Measurements from ENCODE around the gene CYB5RL.
"Not testable (repeated sequence)": the region's sequence is repeated elsewhere in the genome, so short reads cannot be mapped to it uniquely, and the experiment has no call there.

Gene CYB5RL

DNA sequence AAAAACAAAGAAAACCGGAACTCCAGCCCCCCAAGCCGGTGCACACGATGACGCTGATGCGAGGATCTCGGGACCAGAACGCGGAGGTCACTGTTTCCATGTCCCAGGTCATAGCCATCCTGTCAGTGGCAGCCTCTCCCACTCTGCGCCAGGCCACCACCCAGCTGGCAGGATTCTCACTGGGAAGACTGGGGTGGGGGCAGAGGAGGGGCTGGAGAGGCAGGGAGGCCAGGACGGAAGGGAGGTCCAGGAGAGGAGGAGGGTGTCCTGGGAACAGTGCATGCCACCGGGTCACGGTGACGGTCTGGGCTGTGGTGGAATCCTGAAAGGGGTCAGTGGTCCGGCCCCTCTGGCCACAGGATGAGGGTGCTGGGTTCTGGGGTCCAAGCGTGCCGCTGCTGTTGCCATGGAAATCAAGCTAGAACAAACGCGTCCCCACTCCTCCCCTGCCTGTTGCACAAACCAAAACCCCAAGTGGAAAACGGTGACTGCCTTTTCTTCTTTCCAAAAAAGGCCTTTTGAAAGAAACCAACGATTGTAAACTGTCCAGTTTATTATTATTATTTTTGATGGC lies 26.2 kb upstream of the CYB5RL start:
- no peak for DNase-seq

GRCh38 chr1:54225378-54225777 lies 25.5 kb upstream of the CYB5RL start:
- DNase-seq: no peak

DNA sequence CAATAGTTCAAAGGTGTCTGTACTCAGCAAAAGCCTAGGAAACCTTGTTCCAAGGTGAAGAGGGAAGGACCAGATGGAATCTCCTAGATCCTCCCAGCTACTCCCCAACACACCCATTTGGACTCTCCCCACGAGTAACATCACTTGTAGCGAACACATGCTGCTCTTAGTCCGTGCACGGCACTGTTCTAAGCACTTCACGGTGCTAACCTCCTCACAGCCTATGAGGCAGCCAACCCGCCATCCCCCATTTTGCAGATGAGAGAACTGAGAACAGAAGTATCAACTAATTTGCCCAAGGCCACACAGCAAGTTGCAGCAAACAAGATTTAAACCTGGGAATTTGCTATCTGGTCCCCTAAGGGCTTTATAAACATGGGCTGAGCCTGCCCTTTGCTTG lies 24.4 kb upstream of the CYB5RL start:
- DNase-seq: no peak

- no peak for DNase-seq
Measured at GRCh38 chr1:54223441-54224202, 23.8 kb upstream of the CYB5RL start.

DNA sequence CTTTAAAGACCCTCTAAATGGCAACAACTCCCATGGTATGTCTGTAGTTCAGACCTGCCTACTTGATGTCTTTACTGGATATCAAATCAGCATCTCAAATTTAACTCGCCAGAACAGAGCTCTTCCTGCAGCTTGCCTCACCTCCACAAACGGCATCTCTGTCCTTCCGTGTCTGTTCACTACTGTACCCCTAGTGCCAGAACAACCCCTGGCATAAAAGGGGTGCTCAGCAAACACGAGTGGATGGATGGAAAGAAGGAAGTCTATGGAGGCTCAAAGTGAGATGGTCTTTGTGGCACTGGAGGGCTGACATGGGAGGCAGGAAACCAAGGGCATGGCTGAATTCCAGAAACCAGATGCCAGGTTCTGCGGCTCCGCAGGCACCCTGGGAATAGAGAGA lies 22.9 kb upstream of the CYB5RL start:
- DNase-seq: no peak

- no peak for DNase-seq
Measured at GRCh38 chr1:54221867-54222484, 22.1 kb upstream of the CYB5RL start.

GRCh38 chr1:54221113-54221834 lies 21.4 kb upstream of the CYB5RL start:
- no peak for DNase-seq

DNA sequence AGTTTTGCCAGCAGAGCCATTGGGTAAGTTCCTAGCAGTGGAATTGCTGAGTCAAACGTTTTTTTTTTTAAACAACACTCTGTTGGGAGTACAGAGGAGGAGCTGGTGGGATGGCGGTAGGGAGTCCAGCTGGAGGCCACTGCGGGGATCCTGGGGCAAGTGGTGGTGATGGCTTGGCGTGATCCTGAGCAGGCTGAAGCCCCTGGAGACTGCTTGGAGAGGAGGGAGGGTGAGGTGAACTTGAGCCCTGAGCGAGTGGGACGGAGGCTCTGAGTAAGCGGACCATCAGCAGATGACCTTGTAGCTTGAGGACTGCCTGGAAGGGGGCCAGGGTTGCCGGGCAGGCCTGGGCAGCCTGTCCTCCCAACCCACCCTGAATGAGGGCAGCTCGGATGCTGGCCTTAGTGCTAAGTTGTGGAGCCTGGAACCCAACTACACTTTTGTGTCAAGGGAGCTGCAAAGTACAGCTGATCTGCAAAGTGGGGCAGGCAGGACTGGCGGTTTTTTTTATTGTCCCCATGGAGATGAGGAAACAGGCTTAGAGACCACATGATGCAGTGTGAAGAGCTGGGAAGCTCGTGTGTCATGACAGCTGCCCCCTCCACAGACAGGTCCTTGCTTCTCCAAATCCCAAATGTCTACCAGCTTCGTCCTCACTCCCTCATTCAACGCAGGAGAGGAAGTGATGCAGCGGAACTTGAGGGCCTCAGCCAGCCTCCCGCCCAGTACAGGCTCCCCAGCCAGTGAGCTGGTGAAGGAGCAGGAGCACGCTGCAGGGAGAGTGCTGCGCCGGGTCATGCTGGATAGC lies 20.4 kb upstream of the CYB5RL start:
- DNase-seq: no peak

- DNase-seq: no peak
Measured at GRCh38 chr1:54219688-54220003, 19.8 kb upstream of the CYB5RL start.

DNA sequence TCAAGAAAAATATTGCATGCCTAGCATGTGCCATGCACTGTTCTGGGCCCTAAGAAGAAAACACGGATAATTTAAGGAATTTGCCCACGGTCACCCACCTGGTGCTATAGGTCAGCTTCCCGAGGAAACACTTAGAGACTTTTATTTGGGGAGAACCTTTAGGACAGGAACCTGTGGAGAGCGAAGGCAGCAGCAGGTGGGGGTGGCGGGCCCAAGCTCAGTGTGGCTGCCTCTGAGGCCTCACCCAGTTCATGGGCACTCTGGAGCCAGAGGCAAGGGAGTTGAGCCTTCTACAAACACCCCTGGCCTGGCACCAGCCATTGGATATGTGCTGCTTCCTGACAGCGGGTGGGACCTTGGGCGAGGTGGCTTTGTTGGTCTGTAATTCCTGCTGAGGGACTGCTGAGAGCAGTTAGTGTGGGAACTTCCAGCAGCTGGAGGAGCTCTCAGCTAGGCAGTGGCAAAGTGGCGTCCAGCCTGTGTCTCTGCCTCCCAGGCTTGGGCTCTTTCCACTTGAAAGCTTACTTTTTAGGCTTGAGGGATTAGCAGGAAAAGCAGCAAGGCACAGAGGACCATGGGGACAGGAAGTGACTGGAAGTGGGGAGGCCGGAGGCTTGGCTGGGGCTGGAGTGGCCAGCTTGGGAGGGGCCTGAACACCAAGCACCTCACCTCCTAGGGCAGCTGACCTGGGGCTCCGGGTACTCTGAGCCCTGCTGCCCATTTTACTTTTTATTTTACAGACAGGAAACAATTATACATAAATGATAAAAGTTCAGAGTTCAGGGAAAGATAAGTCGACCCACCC lies 19.3 kb upstream of the CYB5RL start:
- no peak for DNase-seq

GRCh38 chr1:54215523-54215922 lies 15.7 kb upstream of the CYB5RL start:
- no peak for DNase-seq

DNA sequence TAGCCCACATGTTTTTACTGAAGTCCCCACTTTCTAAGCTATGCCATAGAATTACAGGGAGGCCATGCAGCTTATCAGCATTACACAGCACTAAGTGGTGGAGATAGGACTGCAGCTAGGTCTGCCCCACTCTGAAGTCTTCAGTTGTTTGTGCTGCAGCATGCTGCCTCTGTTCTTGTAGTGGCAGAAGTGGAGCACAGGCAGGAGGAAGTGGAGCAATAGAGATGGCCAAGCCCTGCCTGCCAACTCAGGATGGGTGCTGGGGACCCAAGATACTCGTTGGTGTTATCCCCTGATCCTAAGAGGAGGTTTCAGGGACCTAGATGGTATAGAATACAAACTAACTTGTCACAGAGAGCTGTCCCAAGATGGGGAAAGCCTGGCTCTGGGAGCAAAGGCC lies 13.0 kb upstream of the CYB5RL start:
- DNase-seq: no peak

GRCh38 chr1:54207896-54208295 lies 8.1 kb upstream of the CYB5RL start:
- not testable (repeated sequence) for DNase-seq

GRCh38 chr1:54207287-54207686 lies 7.5 kb upstream of the CYB5RL start:
- no peak for DNase-seq

GRCh38 chr1:54204199-54204598 lies 4.4 kb upstream of the CYB5RL start:
- DNase-seq: no peak

DNA sequence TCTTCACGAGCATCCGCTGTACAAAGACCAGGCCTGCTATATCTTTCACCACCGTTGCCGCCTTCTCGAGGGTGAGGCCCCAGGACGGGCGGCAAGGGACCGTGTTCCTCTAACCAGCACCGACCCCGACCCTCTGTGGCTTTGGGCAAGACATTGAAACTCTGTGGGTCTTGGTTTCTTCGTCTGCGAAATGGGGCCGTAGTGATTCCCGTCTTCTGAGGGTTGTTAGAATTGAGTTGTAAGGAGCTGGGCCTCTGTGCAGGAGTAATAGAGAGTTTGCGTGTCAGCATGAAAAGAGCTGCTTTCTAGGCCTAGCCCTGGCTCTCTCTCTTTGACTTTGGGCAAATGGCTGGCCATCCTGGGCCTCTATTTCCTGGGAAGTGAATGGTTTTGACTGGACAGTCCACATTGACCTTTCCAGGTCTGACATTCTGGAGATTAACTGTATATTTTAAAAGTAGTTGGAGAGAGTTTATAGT lies 728 bp upstream of the CYB5RL start:
- peak; percentile 21 for DNase-seq

DNA sequence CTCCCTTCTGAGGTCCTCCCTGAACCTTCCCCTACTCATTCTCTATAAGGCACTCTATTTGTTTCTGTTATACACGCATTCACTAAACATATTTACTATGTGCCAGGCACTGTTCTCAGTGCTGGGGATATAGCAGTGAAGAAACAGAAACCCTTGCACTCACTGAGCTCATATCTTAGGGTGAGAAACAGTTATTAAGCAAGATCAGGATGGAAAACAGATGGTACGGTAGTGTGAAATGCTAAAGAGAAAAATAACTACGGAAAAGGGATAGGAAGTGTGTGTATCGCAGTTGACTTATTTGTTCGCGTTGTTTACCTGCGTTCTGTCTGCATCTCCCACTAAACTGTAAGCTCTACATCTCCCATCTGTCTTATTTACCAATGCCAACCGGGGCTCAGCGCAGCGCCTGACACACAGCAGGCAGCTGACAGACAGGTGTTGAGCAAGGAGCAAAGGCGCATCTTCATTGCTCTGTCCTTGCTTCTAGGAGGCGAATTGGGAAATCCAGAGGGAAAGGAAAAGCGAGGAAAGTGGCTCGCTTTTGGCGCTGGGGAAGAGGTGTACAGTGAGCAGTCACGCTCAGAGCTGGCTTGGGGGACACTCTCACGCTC lies 572 bp downstream of the CYB5RL start:
- DNase-seq: no peak

DNA sequence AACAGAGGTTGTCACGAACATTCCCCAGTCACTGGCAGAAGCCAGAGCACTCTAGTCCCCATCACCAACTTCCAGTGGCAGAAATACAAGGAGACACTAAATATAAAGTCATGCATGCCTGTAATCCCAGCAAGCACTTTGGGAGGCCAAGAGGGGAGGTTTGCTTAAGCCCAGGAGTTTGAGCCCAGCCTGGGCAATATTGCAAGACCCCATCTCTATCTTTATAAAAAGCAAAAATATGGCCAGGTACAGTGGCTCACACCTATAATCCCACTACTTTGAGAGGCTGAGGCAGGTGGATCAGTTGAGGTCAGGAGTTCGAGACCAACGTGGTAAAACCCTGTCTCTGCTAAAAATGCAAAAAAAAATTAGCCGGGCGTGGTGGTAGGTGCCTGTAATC lies 6.4 kb downstream of the CYB5RL start:
- DNase-seq: no peak

DNA sequence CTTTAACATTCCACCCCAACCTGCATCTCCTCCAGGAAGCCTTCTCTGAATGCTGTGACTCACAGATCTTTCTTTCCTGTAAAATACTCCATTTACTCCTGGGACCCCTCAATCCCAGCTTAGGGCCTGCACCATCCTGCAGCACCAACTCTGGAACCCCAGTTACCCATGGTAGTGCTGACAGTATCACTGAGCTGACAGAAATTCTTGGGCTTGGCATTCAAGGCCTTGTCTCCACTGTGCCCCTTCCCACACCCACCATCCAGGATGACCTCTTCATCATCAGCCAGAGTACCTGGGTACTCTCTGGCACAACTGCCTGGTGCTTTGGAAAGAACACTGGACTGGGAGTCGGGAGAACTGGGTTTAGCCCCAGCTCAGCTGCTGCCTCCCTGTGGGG lies 8.3 kb downstream of the CYB5RL start:
- no peak for DNase-seq

DNA sequence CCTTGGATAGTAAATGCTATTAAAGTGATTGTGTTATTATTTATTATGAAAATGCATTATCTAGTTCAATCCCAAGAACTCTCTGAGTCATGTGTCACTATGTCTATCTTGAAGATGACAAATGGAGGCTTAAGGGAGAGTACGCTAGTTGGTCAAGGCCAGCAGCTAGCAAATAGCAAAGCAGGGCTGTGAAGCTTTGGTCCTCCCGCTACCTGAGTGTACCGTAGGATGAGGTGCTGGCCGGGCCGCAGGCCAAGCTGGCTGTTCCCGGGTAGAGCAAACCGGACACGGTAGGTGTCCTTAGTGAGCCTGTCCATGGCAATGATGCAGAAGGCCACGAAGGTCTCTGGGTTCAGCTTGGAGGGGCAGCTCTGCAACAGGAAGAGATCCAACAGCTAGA lies 9.3 kb downstream of the CYB5RL start:
- no peak for DNase-seq

DNA sequence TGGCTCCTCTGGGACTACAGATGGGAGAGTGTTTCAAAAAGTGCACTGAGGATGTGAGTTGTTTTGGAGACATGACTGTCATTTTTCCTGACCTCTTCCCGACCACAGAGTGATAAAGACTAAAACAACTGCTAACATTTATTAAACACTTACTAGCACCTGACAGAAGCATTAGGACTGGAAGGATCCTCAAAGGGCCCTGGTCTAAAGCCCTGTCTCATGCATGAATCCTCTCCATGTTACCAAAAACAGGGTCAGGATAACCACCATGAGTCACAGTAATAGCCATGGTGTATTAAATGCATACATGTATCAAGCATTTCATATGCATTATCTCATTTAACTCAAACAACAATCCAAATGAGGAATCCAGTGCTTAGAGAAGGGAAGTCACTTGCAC lies 11.5 kb downstream of the CYB5RL start:
- DNase-seq: no peak

DNA sequence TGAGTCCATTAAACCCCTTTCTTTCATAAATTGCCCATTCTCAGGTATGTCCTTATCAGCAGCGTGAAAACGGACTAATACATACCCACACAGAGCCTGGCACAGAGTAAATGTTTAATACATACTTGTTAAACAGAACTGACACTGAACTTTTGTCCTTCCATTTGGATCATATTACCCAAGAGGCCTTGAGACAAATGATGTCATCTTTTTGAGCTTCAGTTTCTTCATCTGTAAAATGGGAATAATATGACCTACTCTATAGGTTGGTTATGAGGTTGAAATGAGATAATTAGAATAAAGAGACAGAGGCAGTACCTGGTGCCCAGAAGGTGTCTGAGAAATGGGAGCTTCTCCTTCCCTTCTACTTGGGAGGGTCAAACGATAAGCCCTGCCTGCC lies 13.8 kb downstream of the CYB5RL start:
- no peak for DNase-seq

Measured in activated CD4-positive, alpha-beta T cell treated with anti-CD3 and anti-CD28 coated beads, Interleukin-10, Interleukin-2, amounts not matched to agents 100 ng/mL and 50 ng/mL, durations not matched to agents 16 hours and 8 hours (primary cell).